Stimulated activated CD4-positive, alpha-beta T cell treated with anti-CD3 and anti-CD28 coated beads, Interleukin-1b, Interleukin-23, amount 100 ng/mL, for 4 hours (primary cell): Measurements from ENCODE around the gene ZSCAN29.
A peak's percentile ranks its signal among the peaks of the same experiment; 100 is the strongest.
"Not testable (repeated sequence)": the region's sequence is repeated elsewhere in the genome, so short reads cannot be mapped to it uniquely, and the experiment has no call there.

ENCODE experiments used
- DNase-seq, 2 donors: peaks; one replicate each; pipeline ENCODE4 v3.0.0-alpha.2; 2020; ENCODE audit warnings: low read depth in 2 of 2

ZSCAN29 gene

GRCh38 chr15:43370975-43371974, at the start of gene ZSCAN29, which contains the start of gene TUBGCP4:
ZSCAN29 (minus strand) TSS chr15:43371043; CDS start chr15:43369913, 1,130 bp downstream.
TUBGCP4 (plus strand) TSS chr15:43371101; CDS start chr15:43371355, 254 bp downstream.
- DNase-seq: peak; percentile 59 to 74

- no peak for DNase-seq
These were observed 49.6 kb upstream of the ZSCAN29 start for GRCh38 chr15:43420435-43420834.

DNA sequence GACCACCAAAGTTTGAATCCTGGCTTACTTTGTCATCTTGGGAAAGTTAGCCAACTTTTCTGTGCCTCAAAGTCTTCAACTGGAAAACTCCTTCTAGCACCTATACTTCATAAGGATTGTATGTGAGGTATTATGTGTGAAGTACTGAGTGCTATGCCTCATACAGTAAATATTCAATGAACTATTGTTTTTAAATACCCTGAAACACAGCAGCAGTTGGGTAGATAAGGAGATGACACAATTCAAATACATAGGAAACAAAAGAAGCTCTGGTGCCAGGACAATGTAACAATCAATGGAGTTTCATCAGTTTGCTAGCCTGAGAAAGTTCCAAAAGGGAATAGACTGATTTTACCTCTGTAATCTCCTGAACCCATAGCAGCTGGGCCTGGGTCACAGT, 43.4 kb upstream of the ZSCAN29 start:
- no peak for DNase-seq

GRCh38 chr15:43412096-43412495, 41.3 kb upstream of the ZSCAN29 start:
- DNase-seq: no peak

- no peak for DNase-seq
These were observed 39.9 kb upstream of the ZSCAN29 start for GRCh38 chr15:43410572-43411214.

- no peak for DNase-seq
These were observed 37.9 kb upstream of the ZSCAN29 start for GRCh38 chr15:43408789-43409188.

- no peak for DNase-seq
These were observed 36.0 kb upstream of the ZSCAN29 start for GRCh38 chr15:43406808-43407207.

DNA sequence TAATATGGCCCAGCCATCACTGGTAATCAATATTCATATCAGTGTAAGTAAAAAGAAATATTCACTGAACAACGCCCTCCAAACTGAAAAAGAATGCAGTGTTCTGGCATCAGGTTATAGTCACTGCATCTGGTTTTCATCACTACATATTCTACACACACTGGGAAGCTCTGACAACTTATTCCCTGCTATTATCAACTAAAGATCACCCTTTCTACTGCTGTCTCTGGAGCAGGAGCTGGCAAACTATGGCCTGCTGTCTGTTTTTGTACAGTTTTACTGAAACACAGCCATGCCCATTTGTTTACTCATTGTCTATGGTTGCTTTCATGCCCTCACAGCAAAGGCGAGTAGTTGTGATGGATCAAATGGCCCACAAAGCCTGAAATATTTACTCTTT, 35.3 kb upstream of the ZSCAN29 start:
- no peak for DNase-seq

- no peak for DNase-seq
These were observed 33.3 kb upstream of the ZSCAN29 start for GRCh38 chr15:43404130-43404529.

DNA sequence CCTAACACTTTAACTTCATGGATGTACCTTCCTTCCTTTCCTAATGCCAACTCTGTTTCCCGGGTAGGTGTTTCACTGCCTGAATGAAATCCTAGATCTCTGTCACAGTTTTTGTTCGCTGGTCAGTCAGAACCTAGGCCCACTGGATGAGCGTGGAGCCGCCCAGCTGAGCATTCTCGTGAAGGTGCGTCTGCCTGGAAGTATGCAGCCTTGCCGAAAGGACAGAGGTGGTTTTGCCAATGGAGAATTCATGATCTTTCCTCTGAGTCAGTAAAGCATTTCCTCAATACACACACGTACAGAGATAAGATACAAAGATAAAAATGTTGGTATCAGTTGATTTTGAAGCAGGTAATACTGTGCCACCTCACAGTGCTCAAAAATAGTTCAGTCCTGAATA, 32.8 kb upstream of the ZSCAN29 start:
- no peak for DNase-seq

GRCh38 chr15:43402255-43402654, 31.4 kb upstream of the ZSCAN29 start:
- DNase-seq: no peak

DNA sequence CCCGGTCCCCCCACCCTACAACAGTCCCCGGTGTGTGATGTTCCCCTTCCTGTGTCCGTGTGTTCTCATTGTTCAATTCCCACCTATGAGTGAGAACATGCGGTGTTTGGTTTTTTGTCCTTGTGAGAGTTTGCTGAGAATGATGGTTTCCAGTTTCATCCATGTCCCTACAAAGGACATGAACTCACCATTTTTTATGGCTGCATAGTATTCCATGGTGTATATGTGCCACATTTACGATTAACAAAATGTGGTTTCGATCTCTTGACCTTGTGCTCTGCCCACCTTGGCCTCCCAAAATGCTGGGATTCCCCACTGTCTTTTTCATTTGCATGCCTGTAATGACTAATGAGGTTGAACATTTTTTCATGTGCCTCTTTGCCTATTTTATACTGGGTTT, 22.7 kb upstream of the ZSCAN29 start:
- not testable (repeated sequence) for DNase-seq

DNA sequence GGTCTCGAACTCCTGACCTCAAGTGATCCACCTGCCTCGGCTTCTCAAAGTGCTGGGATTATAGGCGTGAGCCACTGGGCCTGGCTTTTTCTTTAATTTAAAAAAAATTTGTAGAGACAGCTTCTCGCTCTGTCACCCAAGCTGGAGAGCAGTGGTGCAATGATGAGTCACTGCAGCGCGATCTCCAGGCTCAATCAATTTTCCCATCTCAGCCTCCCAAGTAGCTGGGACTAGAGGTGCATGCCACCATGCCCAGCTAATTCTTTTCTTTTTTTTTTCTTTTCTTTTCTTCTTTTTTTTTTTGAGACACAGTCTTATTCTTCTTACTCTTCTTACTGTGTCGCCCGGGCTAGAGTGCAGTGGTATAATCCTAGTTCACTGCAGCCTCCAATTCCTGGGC, 19.9 kb upstream of the ZSCAN29 start:
- DNase-seq: no peak

- no peak for DNase-seq
These were observed 12.2 kb upstream of the ZSCAN29 start for GRCh38 chr15:43383070-43383469.

- no peak for DNase-seq
These were observed 11.5 kb upstream of the ZSCAN29 start for GRCh38 chr15:43382310-43382709.

GRCh38 chr15:43378601-43379000, 7.8 kb upstream of the ZSCAN29 start:
- no peak for DNase-seq

DNA sequence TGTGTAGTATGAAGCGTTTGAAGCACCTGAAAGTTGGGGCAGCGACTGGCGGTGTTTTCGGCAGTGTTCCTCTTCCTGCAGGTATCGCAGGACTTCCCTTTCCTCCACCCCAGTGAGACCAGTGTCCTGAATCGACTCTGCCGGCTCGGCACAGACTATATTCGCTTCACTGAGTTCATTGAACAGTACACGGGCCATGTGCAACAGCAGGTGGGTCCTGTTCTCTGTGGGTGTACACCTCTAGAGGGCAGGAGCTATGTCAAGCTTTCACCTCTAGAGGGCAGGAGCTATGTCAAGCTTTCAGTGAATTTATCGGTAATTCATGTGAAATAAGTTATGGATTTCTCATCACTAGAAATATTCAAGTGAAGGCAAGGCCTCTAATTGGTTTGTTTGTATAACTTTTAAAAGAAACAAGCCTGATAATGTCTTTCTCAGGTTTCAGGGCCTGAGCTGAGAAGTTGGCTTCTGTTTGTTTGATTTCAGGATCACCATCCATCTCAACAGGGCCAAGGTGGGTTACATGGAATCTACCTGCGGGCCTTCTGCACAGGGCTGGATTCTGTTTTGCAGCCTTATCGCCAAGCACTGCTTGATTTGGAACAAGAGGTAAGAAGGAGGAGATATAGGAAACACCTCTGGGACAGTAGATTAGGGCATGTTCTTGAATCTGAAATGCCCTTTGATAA, 5.3 kb upstream of the ZSCAN29 start:
- peak in 1 of 2 donors; percentile 15 for DNase-seq

DNA sequence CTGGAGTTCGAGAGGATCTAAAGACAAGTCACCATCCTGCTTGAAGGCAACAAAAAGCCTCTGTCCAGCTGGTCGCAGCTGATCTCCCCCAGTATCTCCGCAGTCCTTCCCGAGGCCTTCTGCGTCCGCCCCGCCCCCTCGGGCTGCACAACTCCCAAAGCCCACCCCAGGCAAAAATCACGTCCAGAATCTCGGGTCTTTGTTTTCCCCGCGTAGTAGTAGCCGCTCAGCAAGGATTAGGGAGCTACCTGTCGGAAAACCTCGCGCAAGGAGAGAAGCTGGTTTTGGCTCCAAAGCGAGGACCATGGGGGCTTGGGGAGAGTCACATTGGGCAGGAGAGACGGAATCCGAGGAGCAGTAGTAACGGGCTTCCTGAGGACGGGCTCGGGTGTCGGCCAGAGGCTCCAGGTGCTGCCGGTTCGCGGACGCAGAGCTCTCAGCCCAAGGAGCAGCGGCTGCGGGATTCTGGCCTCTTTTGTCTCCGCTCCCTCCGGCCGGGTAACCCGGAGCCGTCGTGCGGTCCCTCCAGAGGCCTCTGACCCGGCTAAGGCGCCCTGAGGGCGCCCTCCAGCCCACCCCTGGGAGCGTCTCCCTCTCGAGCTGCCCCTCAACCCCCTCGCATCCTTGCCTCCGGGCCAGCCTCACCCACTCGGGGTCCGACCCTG, 401 bp downstream of the ZSCAN29 start:
- DNase-seq: peak in 1 of 2 donors; percentile 8

- no peak for DNase-seq
These were observed 9.4 kb downstream of the ZSCAN29 start for GRCh38 chr15:43361313-43361903.

GRCh38 chr15:43360821-43361220, 10.0 kb downstream of the ZSCAN29 start:
- no peak for DNase-seq

- no peak for DNase-seq
These were observed 18.0 kb downstream of the ZSCAN29 start for GRCh38 chr15:43352693-43353382.
